Mucosa of descending colon (tissue), 3 donors: ENCODE measurements around the gene METTL15. TPM values are rescaled to one million over a fixed set of nuclear protein-coding genes. Genes with fewer than 3 reads are reported as not detected.

Source experiments
- ATAC-seq: fragments of 200-7000 bp; cut with Tn5 transposase; one replicate; pipeline ENCODE4 v1.9.1; 2020; ENCODE audit warnings: mild to moderate bottlenecking, moderate library complexity
- DNase-seq, 3 donors: peaks; one replicate each; pipeline ENCODE4 v3.0.0-alpha.2; 2020
- H3K36me3 ChIP-seq: fragments of 200-600 bp; one replicate; pipeline ENCODE4 v1.8.0; 2021; ENCODE audit warnings: low read depth, mild to moderate bottlenecking
- H3K4me1 ChIP-seq: fragments of 200-600 bp; one replicate; pipeline ENCODE4 v1.8.0; 2021; ENCODE audit warnings: low read depth, mild to moderate bottlenecking
- H3K4me3 ChIP-seq: fragments of 200-600 bp; one replicate; pipeline ENCODE4 v1.8.0; 2021; ENCODE audit warnings: mild to moderate bottlenecking
- H3K9me3 ChIP-seq: fragments of 200-600 bp; one replicate; pipeline ENCODE4 v1.8.0; 2021; ENCODE audit warnings: mild to moderate bottlenecking
- CTCF ChIP-seq: fragments of 200-600 bp; IDR thresholded peaks from one replicate; pipeline ENCODE4 v1.8.0; 2022; ENCODE audit warnings: antibody characterized with exemption, mild to moderate bottlenecking
- intact Hi-C, 2 donors: fragments of 100-400 bp; cut with DNase I in 1 of 2; cut with micrococcal nuclease in 1 of 2; formaldehyde crosslinking; loops; one replicate each; pipeline versions ENCODE4 v1.11.0 to v1.11.1; 2022; cut with DNase I, micrococcal nuclease
- total RNA-seq, 3 donors: library from RNA; stranded (reverse); fragmentation: NEBNext Ultra II Directional in 2 of 3; extraction: Animal tissue kit (Norgen Biotek cat#: 25700) in 2 of 3; gene quantifications; one replicate each; pipeline versions ENCODE4 v1.2.1 to v1.2.4, GENCODE V29; 2021 to 2023
- donor health status: DM: no; HTN: no; CAD: no; lungs with moderate emphysema.
- donor health status: DM: no; HTN: no; CAD: no.
- donor health status: DM: no; HTN: yes; CAD: no.

METTL15 gene
- total RNA-seq, 3 donors from 2014 or later, result 16.4 to 23.2 (median 17.1) TPM

GRCh38 chr11:28223994-28224393, 115.8 kb downstream of the METTL15 start:
- DNase-seq, result no peak
- no peak for TF ChIP-seq CTCF
- no peaks in the 10 kb centered on the region for H3K4me1 ChIP-seq
- no peak for ATAC-seq
- no peak overlapping the region for H3K4me3 ChIP-seq
- no peaks in the 10 kb centered on the region for H3K9me3 ChIP-seq
- no peaks in the 10 kb centered on the region for H3K36me3 ChIP-seq
- intact Hi-C loops, result no loop called here

- TF ChIP-seq CTCF, result no peak
- intact Hi-C loops, result no loop called here
- no peak for DNase-seq
Measured at GRCh38 chr11:28227460-28227859, 119.3 kb downstream of the METTL15 start.

GRCh38 chr11:28228196-28228895, 120.2 kb downstream of the METTL15 start:
- H3K36me3 ChIP-seq, result no peaks in the 10 kb centered on the region
- intact Hi-C loops, result no loop called here

More at GRCh38 chr11:28227460-28227859, 119.3 kb downstream of the METTL15 start:
- ATAC-seq, result no peak
- H3K9me3 ChIP-seq, result no peaks in the 10 kb centered on the region
- no peaks in the 10 kb centered on the region for H3K36me3 ChIP-seq
- no peak overlapping the region for H3K4me3 ChIP-seq
- no peaks in the 10 kb centered on the region for H3K4me1 ChIP-seq

GRCh38 chr11:28231475-28231874, 123.3 kb downstream of the METTL15 start:
- H3K4me3 ChIP-seq, result no peak overlapping the region
- TF ChIP-seq CTCF, result no peak
- H3K4me1 ChIP-seq, result no peaks in the 10 kb centered on the region
- intact Hi-C loops, result no loop called here
- no peaks in the 10 kb centered on the region for H3K9me3 ChIP-seq
- DNase-seq (no peak), ATAC-seq (no peak)
- H3K36me3 ChIP-seq, result no peaks in the 10 kb centered on the region

More at GRCh38 chr11:28228196-28228895, 120.2 kb downstream of the METTL15 start:
- Histone ChIP-seq H3K4me1 (no peaks in the 10 kb centered on the region), H3K9me3 (no peaks in the 10 kb centered on the region), H3K4me3 (no peak overlapping the region)
- ATAC-seq (no peak), DNase-seq (no peak)
- TF ChIP-seq CTCF, result no peak

- intact Hi-C loops, result no loop called here
- Histone ChIP-seq H3K9me3 (no peaks in the 10 kb centered on the region), H3K36me3 (no peaks in the 10 kb centered on the region), H3K4me1 (no peaks in the 10 kb centered on the region), H3K4me3 (no peak overlapping the region)
- TF ChIP-seq CTCF, result no peak
- ATAC-seq (no peak), DNase-seq (no peak)
Measured at GRCh38 chr11:28232649-28233048, 124.5 kb downstream of the METTL15 start.
